ENCODE measurements around the gene FAM163B.

Gene FAM163B

DNA sequence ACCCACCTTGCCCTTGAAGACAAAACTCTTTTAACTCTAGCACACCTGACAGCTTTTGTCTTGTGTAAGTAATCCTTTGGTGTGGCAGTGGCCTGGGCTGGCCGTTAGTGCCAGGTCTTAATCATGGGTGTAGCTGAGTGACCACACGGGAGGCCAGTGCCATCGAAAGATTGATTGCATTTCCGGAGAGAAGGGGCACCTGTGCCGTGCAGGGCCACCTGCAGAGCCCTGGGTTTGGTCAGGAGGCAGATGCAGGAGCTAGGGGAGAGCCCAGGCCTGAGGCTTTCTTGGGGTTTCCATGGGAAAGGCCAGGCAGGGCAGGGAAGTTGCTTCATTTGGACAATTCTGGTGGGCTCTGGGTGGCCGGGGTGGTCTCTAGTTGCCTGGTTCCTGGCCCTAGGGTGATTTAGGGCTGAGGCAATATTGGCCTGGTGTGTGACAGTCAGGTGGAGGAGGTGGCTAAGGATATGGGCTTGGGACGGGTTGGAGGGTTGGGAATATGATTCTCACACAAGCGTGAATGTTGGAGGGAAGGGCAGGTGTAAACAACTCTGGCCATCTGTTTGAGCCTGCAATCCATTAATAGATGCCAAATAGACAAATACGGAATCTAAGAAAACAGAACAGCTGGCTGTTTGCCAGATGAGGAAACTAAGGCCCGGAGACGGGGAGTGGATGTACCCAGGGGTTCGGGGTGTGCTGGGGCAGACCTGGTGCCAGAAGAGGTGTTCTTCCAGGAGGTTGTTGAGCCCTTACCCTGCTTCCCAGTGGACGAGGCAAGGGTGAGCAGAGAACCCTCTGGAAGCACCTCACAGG lies 31.6 kb upstream of the FAM163B start:
- DNase-seq (ENCODE audit: low spot score): no peak
- TF ChIP-seq, protein P1, sequence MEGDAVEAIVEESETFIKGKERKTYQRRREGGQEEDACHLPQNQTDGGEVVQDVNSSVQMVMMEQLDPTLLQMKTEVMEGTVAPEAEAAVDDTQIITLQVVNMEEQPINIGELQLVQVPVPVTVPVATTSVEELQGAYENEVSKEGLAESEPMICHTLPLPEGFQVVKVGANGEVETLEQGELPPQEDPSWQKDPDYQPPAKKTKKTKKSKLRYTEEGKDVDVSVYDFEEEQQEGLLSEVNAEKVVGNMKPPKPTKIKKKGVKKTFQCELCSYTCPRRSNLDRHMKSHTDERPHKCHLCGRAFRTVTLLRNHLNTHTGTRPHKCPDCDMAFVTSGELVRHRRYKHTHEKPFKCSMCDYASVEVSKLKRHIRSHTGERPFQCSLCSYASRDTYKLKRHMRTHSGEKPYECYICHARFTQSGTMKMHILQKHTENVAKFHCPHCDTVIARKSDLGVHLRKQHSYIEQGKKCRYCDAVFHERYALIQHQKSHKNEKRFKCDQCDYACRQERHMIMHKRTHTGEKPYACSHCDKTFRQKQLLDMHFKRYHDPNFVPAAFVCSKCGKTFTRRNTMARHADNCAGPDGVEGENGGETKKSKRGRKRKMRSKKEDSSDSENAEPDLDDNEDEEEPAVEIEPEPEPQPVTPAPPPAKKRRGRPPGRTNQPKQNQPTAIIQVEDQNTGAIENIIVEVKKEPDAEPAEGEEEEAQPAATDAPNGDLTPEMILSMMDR (conservative IDR thresholded peaks at IDR 0.05; ENCODE audit: low read depth): no peak
- ChIA-PET CTCF (no interaction called here), POLR2A (ENCODE audit: low non-redundant PET) (no interaction called here)
- H3K27ac ChIP-seq: no peak overlapping the region

DNA sequence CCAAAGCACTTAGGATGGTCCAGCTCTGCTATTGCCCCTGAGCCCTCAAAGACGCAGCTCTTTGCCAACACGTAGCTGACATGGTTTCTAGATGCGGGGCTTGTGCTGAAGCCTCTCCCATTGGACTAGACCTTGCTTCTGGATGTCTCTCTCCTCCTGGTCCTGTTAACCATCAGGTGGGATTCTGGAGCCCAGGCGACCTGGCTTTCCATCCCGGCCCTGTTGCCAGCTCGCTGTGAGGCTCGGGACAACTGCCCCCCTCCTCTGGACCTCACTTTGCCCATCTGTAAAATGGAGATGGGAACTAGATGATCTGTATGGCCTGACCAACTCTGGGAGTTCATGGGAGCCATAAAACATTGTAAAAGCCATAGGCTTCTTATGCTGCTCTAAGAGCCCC lies 31.0 kb upstream of the FAM163B start:
- no peak overlapping the region for H3K27ac ChIP-seq

DNA sequence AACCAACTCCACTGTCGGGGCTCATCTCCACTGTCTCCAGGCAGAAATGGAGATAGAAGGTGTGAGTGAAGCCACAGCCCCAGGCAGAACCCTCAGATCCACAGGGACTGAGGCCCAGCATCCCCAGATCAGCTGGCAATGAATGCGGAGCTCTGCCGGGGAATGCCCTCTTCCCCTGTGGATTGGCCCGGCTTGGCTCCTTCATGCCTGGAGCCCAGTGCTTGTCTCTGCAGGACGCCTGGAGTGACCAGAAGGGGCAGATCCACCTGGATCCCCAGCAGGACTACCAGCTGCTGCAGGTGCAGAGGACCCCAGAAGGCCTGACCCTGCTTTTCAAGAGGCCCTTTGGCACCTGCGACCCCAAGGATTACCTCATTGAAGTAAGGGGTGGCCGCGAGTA lies 30.4 kb upstream of the FAM163B start:
- TF ChIP-seq, protein P1 (conservative IDR thresholded peaks at IDR 0.05; ENCODE audit: low read depth): no peak
- POLR2A ChIA-PET (ENCODE audit: low non-redundant PET): no interaction called here
- DNase-seq (ENCODE audit: low spot score): no peak
- CTCF ChIA-PET: no interaction called here
- no peak overlapping the region for H3K27ac ChIP-seq

More for the DNA sequence above, 31.0 kb upstream of the FAM163B start:
- POLR2A ChIA-PET (ENCODE audit: low non-redundant PET): no interaction called here
- CTCF ChIA-PET: no interaction called here
- no peak for DNase-seq (ENCODE audit: low spot score)
- TF ChIP-seq, protein P1 (conservative IDR thresholded peaks at IDR 0.05; ENCODE audit: low read depth): no peak

DNA sequence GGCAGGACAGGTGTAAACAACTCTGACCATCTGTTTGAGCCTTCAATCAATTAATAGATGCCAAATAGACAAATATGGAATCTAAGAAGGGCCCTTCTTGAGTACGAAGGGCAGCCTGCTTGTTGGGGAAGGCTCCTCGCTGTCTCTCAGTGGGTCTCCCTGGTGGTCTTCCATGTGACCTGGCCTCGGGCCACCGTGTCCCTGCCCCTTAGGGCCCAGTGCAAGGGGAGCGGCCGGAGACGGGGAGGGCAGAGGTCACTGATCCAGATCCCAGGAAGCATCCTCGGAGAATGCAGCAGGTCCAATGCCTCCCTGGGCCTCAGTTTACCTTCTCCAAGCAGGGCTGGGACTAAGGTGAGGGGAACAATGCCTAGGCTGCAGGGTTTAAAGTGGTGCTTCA lies 29.5 kb upstream of the FAM163B start:
- POLR2A ChIA-PET (ENCODE audit: low non-redundant PET): no interaction called here
- CTCF ChIA-PET: no interaction called here
- DNase-seq (ENCODE audit: low spot score): no peak
- H3K27ac ChIP-seq: no peak overlapping the region
- TF ChIP-seq, protein P1 (conservative IDR thresholded peaks at IDR 0.05; ENCODE audit: low read depth): no peak

DNA sequence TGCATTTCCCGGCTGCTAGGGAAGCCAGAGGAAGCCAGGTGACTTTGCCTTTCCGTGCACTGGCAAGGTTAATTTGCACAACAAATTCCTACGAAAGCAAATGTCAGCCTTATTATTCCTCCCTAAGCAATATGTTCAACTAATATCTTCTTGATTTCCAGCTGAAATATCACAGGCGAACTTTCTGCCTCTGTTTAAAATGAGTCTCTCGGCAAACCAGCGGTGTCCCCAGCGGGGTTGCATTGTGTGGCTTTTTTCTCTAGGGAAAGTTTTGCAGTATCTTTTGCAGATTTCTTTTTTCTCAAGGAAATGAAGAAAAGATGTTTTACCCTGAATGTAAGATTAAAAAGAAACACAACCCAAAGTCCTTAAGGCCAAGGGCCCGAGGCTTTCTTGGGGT lies 28.9 kb upstream of the FAM163B start:
- DNase-seq (ENCODE audit: low spot score): no peak
- ChIA-PET POLR2A (ENCODE audit: low non-redundant PET) (no interaction called here), CTCF (no interaction called here)
- H3K27ac ChIP-seq: no peak overlapping the region
- TF ChIP-seq, protein P1 (conservative IDR thresholded peaks at IDR 0.05; ENCODE audit: low read depth): no peak

DNA sequence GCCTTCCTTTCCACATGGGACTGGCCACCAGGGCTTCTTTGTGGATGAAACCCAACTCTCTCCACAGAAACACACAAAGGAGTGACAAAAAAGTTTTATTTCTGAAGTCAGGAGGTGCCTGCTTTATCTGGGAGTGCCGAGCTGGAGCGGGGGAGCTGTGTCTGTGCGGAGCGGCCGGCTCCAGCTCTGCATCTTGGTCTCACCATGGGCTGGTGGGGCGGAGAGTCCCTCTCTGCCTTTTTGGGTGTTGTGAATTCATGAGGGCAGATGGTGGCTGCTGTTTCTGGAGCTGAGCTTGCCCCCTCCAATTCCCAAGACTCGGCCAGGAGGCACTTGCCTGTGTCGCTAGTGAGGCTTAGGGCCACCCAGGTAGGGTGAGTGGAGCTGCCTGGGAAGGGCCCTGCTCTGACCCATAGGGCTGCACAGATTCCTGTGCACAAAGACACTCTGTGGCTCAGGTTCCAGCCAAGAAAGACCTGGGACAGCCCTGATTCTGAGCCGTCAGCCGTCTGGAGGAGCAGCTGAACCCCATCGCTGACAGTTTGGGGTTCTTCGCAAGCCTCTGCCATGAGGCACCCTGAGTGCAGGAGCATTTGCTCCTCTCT lies 28.4 kb upstream of the FAM163B start:
- CTCF ChIA-PET: no interaction called here

More for the DNA sequence above, 28.4 kb upstream of the FAM163B start:
- no peak overlapping the region for H3K27ac ChIP-seq
- TF ChIP-seq, protein P1 (conservative IDR thresholded peaks at IDR 0.05; ENCODE audit: low read depth): no peak
- POLR2A ChIA-PET (ENCODE audit: low non-redundant PET): no interaction called here
- no peak for DNase-seq (ENCODE audit: low spot score)

All from RWPE1 (cell line).